ENCODE measurements around the gene BRMS1.

GRCh38 chr11:66299186-66299585 is 45.7 kb downstream of the BRMS1 start:
- TF ChIP-seq, protein P1, sequence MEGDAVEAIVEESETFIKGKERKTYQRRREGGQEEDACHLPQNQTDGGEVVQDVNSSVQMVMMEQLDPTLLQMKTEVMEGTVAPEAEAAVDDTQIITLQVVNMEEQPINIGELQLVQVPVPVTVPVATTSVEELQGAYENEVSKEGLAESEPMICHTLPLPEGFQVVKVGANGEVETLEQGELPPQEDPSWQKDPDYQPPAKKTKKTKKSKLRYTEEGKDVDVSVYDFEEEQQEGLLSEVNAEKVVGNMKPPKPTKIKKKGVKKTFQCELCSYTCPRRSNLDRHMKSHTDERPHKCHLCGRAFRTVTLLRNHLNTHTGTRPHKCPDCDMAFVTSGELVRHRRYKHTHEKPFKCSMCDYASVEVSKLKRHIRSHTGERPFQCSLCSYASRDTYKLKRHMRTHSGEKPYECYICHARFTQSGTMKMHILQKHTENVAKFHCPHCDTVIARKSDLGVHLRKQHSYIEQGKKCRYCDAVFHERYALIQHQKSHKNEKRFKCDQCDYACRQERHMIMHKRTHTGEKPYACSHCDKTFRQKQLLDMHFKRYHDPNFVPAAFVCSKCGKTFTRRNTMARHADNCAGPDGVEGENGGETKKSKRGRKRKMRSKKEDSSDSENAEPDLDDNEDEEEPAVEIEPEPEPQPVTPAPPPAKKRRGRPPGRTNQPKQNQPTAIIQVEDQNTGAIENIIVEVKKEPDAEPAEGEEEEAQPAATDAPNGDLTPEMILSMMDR (IDR thresholded peaks at IDR 0.05; ENCODE audit: low read length) = no peak
- no peak for TF ChIP-seq EZH2 (IDR thresholded peaks at IDR 0.05; ENCODE audit: borderline replicate concordance, low read length)
